Measurements from ENCODE around the gene GON7. TPM values are rescaled to one million over a fixed set of nuclear protein-coding genes. Genes with fewer than 3 reads are reported as not detected.
"Not testable (repeated sequence)": the region's sequence is repeated elsewhere in the genome, so short reads cannot be mapped to it uniquely, and the experiment has no call there.

Gene GON7, protein sequence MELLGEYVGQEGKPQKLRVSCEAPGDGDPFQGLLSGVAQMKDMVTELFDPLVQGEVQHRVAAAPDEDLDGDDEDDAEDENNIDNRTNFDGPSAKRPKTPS
- total RNA-seq: 10 to 100 TPM; 20.3 to 21.3 TPM

DNA sequence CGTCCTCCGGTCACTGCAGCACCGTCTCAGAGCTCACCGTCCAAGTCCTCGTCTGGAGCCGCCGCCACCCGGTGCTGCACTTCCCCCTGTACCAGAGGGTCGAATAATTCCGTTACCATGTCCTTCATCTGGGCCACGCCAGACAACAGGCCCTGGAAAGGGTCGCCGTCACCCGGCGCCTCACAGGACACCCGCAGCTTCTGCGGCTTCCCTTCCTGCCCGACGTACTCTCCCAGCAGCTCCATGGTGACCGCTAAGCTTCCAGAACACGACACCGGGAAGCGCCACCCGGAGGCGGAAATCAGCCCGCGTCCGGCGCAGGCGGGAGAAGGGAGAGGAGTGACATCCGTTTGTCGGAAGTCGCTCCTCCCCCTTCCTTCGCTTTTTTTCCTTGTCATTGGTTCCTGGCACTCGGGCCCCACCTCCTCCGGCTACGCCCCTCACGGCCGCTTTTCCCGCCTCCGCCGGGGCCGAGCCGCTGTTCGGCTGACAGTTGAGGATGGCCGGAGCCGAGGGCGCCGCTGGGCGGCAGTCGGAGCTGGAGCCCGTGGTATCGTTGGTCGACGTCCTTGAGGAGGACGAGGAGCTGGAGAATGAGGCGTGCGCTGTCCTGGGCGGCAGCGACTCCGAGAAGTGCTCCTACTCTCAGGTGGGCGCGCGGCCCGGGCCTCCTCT is at the start of gene GON7, which contains the start of gene UBR7:
Gene GON7 (minus strand): TSS at position 273 of the 675 bp plus-strand sequence. CDS start 28 bp downstream, at position 245.
Gene UBR7 (plus strand): TSS at position 464 of the 675 bp plus-strand sequence. CDS start 36 bp downstream, at position 500.
- H3K4me3 Mint-ChIP-seq: peak within 1 kb of the TSS; percentile 100
- H3K27me3 Mint-ChIP-seq: no peaks in the 10 kb centered on the region
- peaks cover 26% of the 10 kb centered on the region for H3K4me1 Mint-ChIP-seq
- H3K9me3 Mint-ChIP-seq: no peaks in the 10 kb centered on the region
- H3K36me3 Mint-ChIP-seq: peaks cover 18% of the 10 kb centered on the region
- H3K27ac Mint-ChIP-seq: peak within 1 kb of the TSS; percentile 98
- DNase-seq: peak; percentile 92

DNA sequence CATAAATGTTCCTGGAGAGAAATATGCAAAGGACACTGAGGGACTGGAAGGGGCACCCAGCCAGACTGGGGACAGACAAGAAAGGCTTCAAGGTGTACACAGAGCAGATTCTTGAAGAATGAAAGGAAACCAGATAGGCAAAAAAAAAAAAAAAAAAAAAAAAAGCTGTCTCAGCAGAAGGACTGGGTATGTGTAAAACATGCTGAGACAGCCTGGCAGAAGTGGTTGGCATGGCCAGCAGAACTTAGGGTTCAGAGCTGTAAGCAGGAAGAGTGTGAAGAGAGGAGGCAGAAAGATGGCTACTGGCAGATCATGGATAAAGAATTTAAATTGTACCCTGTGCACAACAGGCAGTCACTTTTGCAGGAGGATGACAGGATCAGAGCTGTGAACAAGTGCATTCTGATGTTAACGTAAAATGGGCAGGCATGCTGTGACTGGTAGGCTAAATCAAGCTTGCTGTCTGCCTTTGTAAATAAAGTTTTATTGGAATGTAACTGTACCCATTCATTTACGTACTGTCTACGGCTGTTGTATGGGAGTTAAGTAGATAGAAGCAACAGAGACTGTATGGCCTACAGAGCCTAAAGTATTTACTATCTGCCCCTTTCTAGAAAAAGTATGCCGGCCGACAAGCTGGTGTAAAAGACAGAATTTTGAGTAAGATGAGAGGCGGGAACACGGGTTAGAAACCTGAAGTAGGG is 42.4 kb upstream of the GON7 start:
- no peak overlapping the region for H3K27ac Mint-ChIP-seq
- peaks cover 15% of the 10 kb centered on the region for H3K36me3 Mint-ChIP-seq
- no peaks in the 10 kb centered on the region for H3K27me3 Mint-ChIP-seq
- DNase-seq: no peak
- no peaks in the 10 kb centered on the region for H3K9me3 Mint-ChIP-seq
- peaks cover 3% of the 10 kb centered on the region for H3K4me1 Mint-ChIP-seq
- H3K4me3 Mint-ChIP-seq: no peak overlapping the region

DNA sequence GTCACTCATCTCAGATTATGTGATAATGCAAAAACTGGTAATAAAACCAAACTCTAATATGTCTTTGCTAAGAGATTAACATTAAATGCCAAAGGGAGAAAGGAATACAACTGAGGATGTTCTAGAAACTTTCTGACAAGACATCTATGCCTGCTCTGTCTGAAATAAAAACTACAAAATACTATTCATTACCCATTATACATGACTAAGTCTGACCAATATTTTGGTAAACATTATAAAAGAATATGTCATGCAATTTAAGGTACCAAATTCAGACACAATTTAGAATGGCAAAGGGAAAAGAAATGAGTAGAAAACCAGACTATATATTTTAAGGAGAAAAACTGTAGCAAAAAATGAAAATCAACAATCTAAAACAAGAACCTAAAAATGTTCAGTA is 39.7 kb upstream of the GON7 start:
- Mint-ChIP-seq H3K4me1 (peaks cover 3% of the 10 kb centered on the region), H3K27ac (no peak overlapping the region)

DNA sequence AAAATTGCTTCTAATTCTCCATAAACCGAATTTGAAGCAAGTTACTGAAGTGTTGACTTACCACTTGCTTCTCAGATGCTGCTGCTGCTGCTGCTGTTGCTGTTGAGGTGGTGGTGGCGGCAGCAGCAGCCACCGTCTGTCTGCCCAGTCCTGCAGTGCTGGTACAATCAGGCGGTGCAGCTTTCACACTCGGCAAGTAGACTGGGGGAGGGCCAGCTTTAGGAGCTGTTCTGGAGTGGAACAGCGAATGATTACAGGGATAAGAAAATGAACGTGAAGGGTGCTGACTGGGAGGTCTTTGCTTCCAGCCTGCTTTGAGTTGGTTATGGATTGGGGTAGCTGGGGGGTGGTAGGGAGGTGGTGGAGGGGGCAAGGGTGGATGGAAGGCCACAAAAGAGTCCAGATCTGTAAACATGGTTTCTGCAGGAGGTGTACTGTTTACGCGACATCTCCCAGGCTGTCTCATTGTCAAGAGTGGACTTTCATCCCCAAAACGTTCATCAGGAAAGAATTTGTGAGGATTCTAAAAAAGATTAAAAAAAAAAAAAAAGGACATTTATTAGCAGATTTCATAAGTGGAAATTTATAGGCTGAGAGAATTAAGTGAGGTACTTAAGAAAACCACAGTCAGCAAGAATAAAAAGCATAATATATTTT is 39.0 kb upstream of the GON7 start:
- H3K36me3 Mint-ChIP-seq: peaks cover 9% of the 10 kb centered on the region
- DNase-seq: no peak
- peaks cover 3% of the 10 kb centered on the region for H3K4me1 Mint-ChIP-seq
- no peaks in the 10 kb centered on the region for H3K9me3 Mint-ChIP-seq
- H3K27me3 Mint-ChIP-seq: no peaks in the 10 kb centered on the region
- H3K4me3 Mint-ChIP-seq: no peak overlapping the region
- H3K27ac Mint-ChIP-seq: no peak overlapping the region

More for the DNA sequence above, 39.7 kb upstream of the GON7 start:
- Mint-ChIP-seq H3K4me3 (no peak overlapping the region), H3K9me3 (no peaks in the 10 kb centered on the region), H3K36me3 (peaks cover 9% of the 10 kb centered on the region), H3K27me3 (no peaks in the 10 kb centered on the region)
- no peak for DNase-seq

DNA sequence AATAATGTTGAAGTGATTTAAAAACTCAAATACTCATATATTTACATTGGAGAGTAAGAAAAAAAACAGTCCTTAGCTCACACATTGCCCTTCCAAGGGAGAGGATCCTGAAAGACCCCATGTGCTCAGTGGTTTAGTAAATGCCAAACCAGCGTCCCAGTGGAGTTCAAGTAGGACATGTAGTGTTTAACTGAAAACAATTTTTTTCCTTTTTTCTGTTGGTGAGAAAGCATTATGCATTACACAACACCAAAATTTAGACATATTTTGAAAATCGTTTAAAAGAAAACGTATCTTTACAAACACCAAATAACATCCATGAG is 33.8 kb upstream of the GON7 start:
- H3K36me3 Mint-ChIP-seq: peaks cover 6% of the 10 kb centered on the region
- no peaks in the 10 kb centered on the region for H3K9me3 Mint-ChIP-seq
- peaks cover 8% of the 10 kb centered on the region for H3K4me1 Mint-ChIP-seq
- no peak overlapping the region for H3K4me3 Mint-ChIP-seq
- no peaks in the 10 kb centered on the region for H3K27me3 Mint-ChIP-seq
- H3K27ac Mint-ChIP-seq: no peak overlapping the region
- DNase-seq: no peak

DNA sequence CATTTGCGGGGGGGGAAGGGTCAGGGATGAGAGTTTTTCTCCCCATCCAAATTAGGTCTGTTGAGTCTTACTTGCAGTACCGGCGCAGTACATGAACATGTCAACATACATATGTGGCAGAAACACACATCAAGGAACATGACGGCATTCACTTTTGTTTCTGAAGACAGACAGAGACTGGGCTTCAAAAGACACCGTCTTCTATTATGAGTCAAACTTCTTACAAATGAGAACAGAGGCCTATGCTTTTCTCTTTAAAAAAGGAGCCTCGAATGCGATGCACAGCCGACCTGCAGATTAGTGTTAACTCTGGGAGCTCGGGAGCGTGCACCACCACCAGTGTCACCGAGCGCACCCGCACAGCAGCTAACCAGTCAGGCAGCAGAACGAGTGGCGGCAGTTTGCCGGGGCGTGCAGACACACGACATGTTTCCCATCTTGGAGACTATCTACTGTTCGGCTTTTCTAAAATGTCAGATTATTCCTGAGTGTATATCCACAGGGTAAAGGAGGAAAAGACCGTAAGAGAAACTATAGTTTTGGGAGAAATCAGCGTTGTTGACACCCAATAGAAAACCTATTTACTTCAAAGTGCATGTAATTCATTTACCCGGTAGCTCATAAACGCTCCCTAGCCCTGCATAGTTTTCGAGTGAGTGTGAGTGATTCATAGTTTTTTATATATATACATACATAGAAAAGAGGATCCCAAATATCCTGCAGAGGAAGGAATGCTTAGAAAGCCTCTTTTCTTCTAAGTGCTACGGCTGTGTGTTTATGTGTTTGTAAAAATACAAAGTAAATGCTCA is 33.2 kb upstream of the GON7 start:
- H3K9me3 Mint-ChIP-seq: no peaks in the 10 kb centered on the region
- DNase-seq: no peak
- H3K27ac Mint-ChIP-seq: no peak overlapping the region
- H3K27me3 Mint-ChIP-seq: no peaks in the 10 kb centered on the region
- H3K4me1 Mint-ChIP-seq: peaks cover 8% of the 10 kb centered on the region
- peaks cover 6% of the 10 kb centered on the region for H3K36me3 Mint-ChIP-seq
- H3K4me3 Mint-ChIP-seq: no peak overlapping the region

DNA sequence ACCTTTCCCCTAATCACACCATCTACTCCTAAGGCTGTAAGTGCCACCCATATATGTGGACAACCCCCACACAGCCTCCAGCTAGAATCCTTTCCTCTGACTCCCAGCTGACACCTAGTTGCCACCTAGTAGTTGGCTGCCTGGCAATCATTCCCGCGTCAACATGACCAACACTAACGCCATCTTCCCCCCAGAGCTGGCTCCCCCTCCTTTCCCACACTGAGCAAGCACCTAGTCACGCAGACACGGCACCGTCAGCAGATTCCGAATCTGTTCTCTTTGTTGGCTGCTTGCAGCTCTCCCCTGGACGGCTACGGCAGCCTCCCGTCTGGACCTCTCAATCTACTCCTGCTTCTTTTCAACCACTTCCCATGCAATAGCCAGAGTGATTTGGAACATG is 27.9 kb upstream of the GON7 start:
- Mint-ChIP-seq H3K9me3 (no peaks in the 10 kb centered on the region), H3K36me3 (peaks cover 2% of the 10 kb centered on the region), H3K27ac (no peak overlapping the region), H3K4me3 (no peak overlapping the region), H3K4me1 (peaks cover 17% of the 10 kb centered on the region), H3K27me3 (peaks cover 14% of the 10 kb centered on the region)
- DNase-seq: no peak

DNA sequence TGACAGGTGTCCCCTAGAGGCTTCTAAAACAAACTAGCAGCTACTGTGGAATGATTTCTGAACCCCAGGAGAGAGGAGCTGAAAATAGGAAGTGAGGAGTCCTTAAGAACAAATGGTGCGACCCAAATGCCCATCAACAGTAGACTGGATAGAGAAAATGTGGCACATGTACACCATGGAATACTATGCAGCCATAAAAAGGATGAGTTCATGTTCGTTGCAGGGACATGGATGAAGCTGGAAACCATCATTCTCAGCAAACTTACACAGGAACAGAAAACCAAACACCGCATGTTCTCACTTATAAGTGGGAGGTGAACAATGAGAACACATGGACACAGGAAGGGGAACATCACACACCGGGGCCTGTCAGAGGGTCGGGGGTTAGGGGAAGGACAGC is 26.2 kb upstream of the GON7 start:
- Mint-ChIP-seq H3K36me3 (peaks cover 15% of the 10 kb centered on the region), H3K27me3 (peaks cover 14% of the 10 kb centered on the region), H3K4me1 (peaks cover 17% of the 10 kb centered on the region)
- H3K4me3 Mint-ChIP-seq, DNase-seq, H3K9me3 Mint-ChIP-seq, H3K27ac Mint-ChIP-seq: not testable (repeated sequence)

DNA sequence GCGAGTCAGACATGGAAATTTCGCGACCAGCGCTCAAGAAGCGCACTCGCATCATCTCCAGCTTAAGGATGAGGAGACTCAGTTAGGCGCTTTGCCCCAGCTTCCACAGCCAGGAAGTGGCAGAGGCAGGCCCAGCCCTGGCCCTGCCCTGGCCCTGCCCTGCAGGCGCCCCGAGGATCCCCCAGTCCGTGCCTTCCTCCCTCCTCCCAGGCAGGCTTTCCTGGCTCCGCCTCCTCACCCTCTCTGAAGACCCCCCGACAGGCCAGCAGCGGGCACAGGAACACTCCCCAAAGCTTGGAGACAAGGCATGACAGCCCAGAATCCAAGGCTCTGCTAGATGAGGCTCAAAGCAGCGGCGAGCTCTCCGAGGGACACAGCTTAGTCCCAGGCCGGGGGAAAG is 25.3 kb upstream of the GON7 start:
- Mint-ChIP-seq H3K27me3 (peaks cover 14% of the 10 kb centered on the region), H3K4me3 (peak overlapping the region; percentile 52), H3K4me1 (peaks cover 14% of the 10 kb centered on the region), H3K9me3 (no peaks in the 10 kb centered on the region), H3K36me3 (peaks cover 20% of the 10 kb centered on the region), H3K27ac (no peak overlapping the region)
- no peak for DNase-seq

DNA sequence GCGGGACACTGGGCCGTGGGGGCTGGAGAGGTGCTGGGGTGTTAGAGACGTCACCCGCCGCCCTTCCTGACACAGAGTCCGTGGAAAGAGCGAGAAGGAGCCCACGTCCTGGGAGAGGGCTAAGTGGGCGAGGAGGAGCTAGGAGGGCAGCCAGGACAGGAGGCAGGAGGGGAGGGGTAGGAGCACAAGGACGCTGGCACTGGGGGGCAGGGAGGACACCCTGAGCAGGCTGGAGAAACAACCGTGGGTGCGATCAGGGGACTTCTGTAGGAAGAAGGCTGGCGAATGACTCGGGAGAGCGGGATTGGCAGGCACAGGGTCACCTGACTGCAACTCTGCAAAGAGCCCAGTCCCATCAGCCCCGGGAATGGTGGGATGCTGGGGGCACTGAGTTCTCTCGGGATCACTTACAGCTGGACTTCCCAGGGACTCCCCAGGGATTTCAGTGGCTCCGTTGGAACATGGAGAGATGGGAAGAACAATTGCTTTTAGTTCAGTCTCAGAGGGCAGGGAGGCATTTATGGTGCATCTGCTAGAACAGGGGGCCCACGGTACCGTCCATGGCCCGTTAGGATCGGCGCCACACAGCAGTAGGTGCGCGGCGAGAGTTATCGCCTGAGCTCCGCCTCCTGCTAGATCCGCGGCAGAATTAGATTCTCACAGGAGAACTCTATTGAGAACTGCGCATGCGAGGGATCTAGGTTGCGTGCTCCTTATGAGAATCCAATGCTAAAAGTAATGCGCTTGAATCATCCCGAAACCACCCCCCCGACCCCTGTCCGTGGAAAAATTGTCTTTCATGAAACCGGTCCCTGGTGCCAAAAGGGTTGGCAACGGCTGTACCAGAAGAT is 24.5 kb upstream of the GON7 start:
- Mint-ChIP-seq H3K4me3 (peak overlapping the region; percentile 52), H3K4me1 (peaks cover 12% of the 10 kb centered on the region), H3K27ac (no peak overlapping the region), H3K36me3 (peaks cover 22% of the 10 kb centered on the region), H3K27me3 (peaks cover 14% of the 10 kb centered on the region), H3K9me3 (no peaks in the 10 kb centered on the region)
- no peak for DNase-seq

DNA sequence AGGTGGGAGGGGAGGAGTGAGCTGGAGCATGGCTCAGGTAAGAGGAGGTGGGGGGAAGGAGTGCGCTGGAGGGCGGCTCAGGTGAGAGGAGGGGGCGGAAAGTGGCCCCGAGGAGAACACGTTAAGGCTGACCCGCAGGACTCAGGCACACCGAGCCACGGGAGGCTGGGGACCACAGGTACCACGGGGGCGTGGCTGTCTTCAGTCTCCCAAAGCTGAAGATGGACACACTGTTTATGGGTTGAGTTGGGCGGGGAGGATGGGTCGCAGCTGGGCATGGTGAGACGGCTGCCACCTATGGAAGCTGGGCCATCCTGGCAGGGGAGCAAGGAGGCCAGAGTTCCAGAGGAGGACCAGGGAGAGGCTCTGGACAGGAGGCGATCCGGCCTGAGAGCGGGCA is 23.7 kb upstream of the GON7 start:
- no peak for DNase-seq
- no peaks in the 10 kb centered on the region for H3K9me3 Mint-ChIP-seq
- H3K27me3 Mint-ChIP-seq: peaks cover 14% of the 10 kb centered on the region
- no peak overlapping the region for H3K4me3 Mint-ChIP-seq
- H3K27ac Mint-ChIP-seq: no peak overlapping the region
- H3K4me1 Mint-ChIP-seq: peaks cover 9% of the 10 kb centered on the region
- peaks cover 28% of the 10 kb centered on the region for H3K36me3 Mint-ChIP-seq

DNA sequence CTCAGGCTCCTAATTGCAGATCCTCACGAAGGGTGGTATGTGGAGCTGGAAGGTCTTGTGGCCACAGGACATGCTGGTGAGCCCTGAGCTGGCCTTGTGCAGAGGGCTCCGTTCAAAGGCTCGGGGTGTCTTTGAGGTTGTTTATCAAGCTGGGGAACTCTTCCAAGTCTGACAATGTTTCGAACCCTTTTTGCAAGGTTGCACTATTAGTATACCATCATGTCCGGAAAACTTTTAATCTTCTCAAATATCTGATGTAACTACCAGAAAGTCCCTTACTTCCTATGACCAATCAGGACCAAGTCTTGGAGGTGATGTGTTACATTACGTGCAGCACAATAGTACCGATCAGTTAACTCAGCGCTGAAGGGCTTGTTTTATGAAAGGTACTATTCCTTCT is 21.7 kb upstream of the GON7 start:
- peaks cover 11% of the 10 kb centered on the region for H3K27me3 Mint-ChIP-seq
- peaks cover 37% of the 10 kb centered on the region for H3K36me3 Mint-ChIP-seq
- DNase-seq: no peak
- H3K4me1 Mint-ChIP-seq: peaks cover 9% of the 10 kb centered on the region
- no peak overlapping the region for H3K4me3 Mint-ChIP-seq
- H3K9me3 Mint-ChIP-seq: no peaks in the 10 kb centered on the region
- H3K27ac Mint-ChIP-seq: no peak overlapping the region

DNA sequence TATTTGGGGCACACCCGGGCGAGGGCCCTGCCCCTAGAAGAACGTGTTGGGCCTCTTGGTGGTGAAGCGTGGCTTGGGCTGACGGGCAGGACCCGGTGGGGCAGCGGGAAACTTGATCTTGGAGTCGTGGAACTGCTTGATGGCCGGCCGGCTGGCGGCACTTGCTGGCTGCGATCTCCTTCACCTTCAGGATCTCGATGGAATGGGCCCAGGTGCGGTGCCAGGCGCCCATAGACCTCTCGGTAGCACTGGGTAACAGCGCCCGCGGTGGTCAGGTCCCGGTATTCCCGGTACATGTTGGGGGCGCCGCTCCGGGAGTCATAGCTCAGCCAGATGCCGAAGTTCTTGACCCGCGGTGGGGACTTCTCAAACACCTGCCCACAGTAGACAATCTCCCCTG is 16.7 kb upstream of the GON7 start:
- H3K4me3 Mint-ChIP-seq: no peak overlapping the region
- peaks cover 50% of the 10 kb centered on the region for H3K36me3 Mint-ChIP-seq
- no peak overlapping the region for H3K27ac Mint-ChIP-seq
- H3K27me3 Mint-ChIP-seq: no peaks in the 10 kb centered on the region
- DNase-seq: no peak
- H3K9me3 Mint-ChIP-seq: no peaks in the 10 kb centered on the region
- H3K4me1 Mint-ChIP-seq: peaks cover 5% of the 10 kb centered on the region

DNA sequence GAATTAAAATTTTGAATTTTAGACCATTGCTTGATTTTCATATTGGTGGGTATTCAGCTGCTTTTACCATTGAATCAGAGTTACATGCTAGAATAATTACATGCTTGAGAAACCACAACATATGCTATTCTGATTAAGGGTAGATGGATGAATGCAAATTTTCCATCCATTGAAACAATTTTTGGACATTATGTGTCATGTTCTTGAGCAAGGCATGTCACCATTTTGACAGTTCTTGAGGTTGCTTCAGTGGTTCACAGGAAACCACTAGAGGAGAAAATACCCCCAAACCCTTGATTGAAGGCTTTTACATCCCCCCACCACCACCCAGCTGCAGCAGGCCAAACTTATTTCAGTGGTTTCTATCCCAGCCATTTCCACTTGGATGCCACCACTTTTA is 13.6 kb upstream of the GON7 start:
- H3K36me3 Mint-ChIP-seq: peaks cover 39% of the 10 kb centered on the region
- no peaks in the 10 kb centered on the region for H3K9me3 Mint-ChIP-seq
- DNase-seq: no peak

More for the DNA sequence above, 13.6 kb upstream of the GON7 start:
- Mint-ChIP-seq H3K27me3 (no peaks in the 10 kb centered on the region), H3K4me1 (peaks cover 8% of the 10 kb centered on the region), H3K27ac (no peak overlapping the region), H3K4me3 (no peak overlapping the region)

All from activated naive CD8-positive, alpha-beta T cell treated with anti-CD3 and anti-CD28 coated beads for 36 hours (primary cell).